Kidney tubule cell (primary cell): ENCODE results near the gene MYO3B.

Source experiments
- DNase-seq: peaks from one replicate; pipeline ENCODE4 v3.0.0-alpha.2; 2018; ENCODE audit warnings: low spot score

Gene MYO3B

DNA sequence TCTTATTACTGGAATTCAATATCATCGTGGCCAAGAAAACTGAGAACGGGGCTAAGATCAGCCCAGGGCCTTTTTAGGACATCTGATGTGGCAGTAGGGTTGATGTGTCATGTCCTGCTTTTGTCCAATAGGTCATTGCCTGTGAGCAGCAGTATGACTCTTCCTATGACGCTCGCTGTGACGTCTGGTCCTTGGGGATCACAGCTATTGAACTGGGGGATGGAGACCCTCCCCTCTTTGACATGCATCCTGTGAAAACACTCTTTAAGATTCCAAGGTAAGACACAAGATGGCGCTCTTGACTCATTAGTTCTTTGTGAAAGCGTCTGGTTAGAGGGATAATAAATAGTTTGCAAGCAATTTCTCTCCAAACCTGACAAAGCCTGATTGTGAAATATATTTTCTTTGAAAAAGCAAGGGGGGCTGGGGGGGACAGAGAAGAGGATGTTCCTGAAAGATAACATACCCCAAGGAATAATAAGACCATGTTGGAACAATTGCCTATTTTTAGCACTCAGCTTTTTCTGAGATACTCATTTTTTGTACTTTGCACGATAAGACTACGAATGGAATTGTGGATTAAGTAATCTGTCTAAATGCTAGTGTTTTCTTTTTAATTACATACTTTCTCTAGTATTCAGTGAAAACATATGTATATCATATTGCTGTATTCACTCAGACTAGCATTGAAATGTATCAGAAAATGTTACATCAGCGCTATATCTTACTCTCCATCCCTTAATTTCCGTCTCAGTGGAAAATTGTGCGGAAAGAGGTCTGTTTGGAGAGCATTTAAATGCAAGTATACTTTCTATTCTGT, 58.1 kb downstream of the MYO3B start:
- DNase-seq, result peak; percentile 40

DNA sequence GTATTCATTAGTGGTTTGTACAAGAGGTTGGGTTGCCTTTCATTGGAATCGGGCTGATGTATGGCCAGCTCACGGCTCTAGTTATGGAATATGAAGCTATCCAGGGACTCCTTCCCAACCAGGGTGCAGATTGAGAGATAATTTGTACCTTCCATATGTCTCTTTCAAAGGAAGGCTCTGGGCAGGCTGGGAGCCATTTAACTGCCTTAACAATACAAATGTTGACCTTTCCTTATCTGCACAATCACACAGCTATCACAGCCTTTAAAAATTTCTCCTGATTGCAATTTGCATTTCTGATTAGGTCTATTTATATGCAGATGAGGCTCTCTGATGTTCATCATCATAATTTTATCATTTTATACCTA, 58.7 kb downstream of the MYO3B start:
- DNase-seq, result no peak

DNA sequence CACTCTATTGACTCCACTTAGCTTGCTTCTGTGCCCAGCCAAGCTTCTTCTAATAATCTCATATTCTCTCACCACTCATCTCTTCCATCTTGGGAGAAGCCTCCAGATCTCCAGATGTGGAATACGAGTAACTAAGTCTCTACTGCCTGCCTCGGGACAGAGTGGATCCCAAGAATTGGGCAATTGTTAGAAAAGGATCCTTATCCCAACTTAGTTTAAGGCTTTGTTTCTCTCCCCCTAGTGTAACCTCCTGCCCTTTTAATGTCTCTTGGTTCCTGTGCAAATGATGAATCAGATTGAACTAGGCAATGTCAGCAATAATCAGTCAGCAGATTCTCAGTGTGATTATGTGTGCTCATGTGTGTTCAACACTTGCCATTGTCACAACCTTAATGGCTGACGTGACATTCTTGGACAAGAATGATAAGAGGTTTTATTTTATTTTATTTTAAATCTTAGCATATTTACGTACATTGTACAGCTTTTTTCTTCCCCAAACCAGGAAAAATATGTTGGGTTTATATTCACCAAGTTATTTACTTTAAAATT, 59.7 kb downstream of the MYO3B start:
- no peak for DNase-seq

GRCh38 chr2:170238776-170239175, 60.8 kb downstream of the MYO3B start:
- DNase-seq, result no peak

GRCh38 chr2:170240629-170241028, 62.7 kb downstream of the MYO3B start:
- DNase-seq, result no peak

GRCh38 chr2:170241756-170242155, 63.8 kb downstream of the MYO3B start:
- DNase-seq, result no peak

- no peak for DNase-seq
Measured at GRCh38 chr2:170243118-170243837, 65.3 kb downstream of the MYO3B start.

DNA sequence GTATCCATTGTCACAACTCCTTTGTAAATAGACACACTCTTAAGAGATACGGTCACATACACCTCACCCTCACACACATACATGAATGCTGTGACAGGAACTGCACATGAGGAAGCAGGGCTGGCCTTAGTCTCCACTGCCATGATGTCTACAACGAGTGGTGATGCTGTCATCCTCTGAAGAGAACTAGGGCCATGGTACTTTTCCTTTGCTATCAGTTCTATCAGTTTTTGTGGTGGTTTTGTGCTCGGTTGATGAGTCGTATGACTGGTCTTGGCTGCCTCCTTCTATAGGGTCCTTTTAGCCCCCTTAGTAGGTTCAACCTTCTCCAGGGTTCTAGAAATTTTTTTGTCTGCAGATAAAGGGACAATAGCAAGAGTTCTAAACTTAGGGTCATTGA, 66.0 kb downstream of the MYO3B start:
- DNase-seq, result no peak

- DNase-seq, result no peak
Measured at GRCh38 chr2:170244555-170244954, 66.6 kb downstream of the MYO3B start.

- no peak for DNase-seq
Measured at GRCh38 chr2:170245312-170245711, 67.4 kb downstream of the MYO3B start.

DNA sequence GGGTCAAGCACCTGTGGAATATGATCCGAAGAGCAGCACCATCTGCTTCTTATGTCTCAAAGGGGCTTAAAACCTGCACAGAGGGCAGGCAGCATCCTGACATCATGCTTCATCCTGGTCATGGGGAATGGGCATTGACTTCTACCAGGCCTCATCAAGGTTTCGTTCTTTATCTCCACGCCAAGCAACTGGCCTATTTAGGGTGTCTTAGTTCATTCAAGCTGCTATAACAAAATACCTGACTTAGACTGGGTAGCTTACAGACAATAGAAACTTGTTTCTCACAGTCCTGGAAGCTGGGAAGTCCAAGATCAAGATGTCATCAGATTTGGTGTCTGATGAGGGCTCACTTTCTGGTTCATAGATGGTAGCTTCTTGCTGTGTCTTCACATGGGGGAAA, 69.4 kb downstream of the MYO3B start:
- no peak for DNase-seq

DNA sequence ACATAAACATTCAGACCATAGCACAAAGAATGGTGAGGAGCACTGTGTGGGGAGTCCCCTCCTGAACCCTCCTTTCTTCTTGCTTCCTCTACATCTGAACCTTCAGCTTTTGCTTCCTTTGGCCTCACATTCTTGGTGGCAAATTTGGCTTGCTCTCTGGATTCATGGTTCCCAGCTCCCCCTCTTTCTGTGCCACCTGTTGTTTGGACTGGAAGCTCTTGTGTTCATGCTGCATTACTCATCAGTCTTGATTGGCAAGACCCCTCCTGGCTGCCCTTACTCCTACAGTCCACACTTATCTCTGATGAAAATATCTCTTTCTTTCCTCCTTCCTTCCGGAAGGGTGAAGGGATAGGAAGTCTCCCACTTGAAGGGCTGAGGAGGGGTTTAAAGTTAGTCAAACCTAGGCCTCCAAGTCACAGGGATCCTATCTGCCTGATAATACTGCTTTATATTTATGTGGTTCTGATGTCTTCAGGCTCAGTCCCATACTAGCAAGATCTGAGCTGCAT, 70.0 kb downstream of the MYO3B start:
- no peak for DNase-seq

DNA sequence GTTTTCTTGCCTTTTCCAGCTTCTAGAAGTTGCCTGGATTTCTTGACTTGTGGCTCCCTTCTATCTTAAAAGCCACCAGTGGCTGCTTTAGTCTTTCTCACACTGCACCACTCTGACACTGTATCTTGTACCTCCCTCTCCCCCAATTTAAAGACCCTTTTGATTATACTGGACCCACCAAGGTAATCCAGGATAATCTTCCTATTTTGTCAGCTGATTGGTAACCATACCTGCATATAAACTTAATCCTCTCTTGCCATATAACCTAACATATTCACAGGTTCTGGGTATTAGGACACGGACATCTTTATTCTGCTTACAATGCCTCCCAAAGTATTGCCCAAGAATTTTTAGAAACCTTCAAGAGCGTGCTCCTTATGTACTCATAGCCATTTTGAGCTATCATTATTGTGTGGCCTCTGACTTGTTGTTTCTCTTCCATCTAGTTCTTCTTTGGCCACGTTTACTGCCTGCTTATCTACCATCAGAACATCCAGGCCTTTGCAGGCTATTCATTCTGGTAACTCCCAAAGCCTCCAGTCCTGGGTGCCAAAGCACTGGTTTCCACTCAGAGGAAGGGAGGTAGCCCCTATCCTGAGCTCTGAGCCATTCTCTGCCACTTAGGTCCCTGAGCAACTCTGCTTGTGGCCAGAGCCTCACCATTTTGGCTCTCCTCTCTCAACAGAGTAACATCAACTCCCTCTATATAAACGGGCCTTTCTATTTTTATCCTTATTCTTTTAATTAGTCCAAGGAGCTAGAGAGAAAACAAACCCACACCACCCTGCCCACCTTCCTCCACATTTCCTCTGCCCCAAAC, 70.8 kb downstream of the MYO3B start:
- DNase-seq, result no peak

DNA sequence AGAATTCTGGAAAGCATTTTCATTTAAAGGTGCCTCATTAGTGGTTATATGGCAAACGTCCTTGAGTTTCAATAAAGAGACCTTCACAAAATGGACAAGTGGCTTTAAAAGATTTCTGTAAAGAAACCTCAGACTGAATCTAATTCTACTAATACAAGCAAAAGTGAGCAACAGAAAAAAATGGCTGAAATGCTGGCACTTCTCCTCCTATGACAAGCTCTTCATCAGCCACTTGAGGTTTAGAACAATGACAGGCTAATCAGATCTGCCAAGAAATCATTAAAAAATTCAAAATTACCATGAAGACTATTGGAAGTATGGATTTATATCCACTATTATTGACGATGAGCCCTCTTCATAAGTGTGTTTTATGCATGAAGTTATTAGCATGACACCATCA, 71.8 kb downstream of the MYO3B start:
- no peak for DNase-seq

GRCh38 chr2:170250584-170250983, 72.6 kb downstream of the MYO3B start:
- DNase-seq, result no peak

GRCh38 chr2:170252414-170252813, 74.5 kb downstream of the MYO3B start:
- no peak for DNase-seq

- no peak for DNase-seq
Measured at GRCh38 chr2:170253721-170254230, 75.8 kb downstream of the MYO3B start.

GRCh38 chr2:170254293-170254732, 76.4 kb downstream of the MYO3B start:
- DNase-seq, result no peak

GRCh38 chr2:170255137-170255536, 77.2 kb downstream of the MYO3B start:
- DNase-seq, result no peak

GRCh38 chr2:170255971-170256370, 78.0 kb downstream of the MYO3B start:
- peak; percentile 57 for DNase-seq

- DNase-seq, result peak; percentile 5
Measured at GRCh38 chr2:170258382-170258781, 80.4 kb downstream of the MYO3B start.

DNA sequence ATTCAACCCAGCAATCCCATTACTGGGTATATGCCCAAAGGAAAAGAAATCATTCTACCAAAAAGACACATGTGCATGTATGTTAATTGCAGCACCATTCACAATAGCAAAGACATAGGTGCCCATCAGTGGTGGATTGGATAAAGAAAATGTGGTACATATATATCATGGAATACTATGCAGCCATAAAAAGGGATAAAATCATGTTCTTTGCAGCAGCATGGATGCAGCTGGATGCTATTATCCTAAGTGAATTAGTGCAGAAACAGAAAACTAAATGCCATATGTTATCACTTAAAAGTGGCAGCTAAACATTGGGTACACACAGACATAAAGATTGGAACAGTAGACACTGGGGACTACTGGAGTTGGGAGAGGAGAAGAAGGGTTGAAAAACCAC, 82.2 kb downstream of the MYO3B start:
- DNase-seq, result no peak
